Sigmoid colon (tissue), 7 donors: ENCODE measurements around the gene NCS1. TPM values are rescaled to one million over a fixed set of nuclear protein-coding genes. Genes with fewer than 3 reads are reported as not detected.

Experiments used
- DNase-seq: peaks from one replicate; pipeline ENCODE4 v3.0.0-alpha.2; 2019
- H3K27ac ChIP-seq, 4 donors: fragments of 200-600 bp; sonication (generic); one replicate each; pipeline ENCODE4 v1.5.1; 2016 to 2019; ENCODE audit warnings: mild to moderate bottlenecking in 1 of 4
- H3K27me3 ChIP-seq, 3 donors: fragments of 200-600 bp; sonication (generic); one replicate each; pipeline ENCODE4 v1.5.1; 2019; ENCODE audit warnings: mild to moderate bottlenecking in 1 of 3
- H3K36me3 ChIP-seq, 4 donors: fragments of 200-600 bp; sonication (generic); one replicate each; pipeline ENCODE4 v1.5.1; 2016 to 2019
- H3K4me1 ChIP-seq, 4 donors: fragments of 200-600 bp; sonication (generic); one replicate each; pipeline ENCODE4 v1.5.1; 2017 to 2019
- H3K4me3 ChIP-seq, 4 donors: fragments of 200-600 bp; sonication (generic); one replicate each; pipeline ENCODE4 v1.5.1; 2017 to 2019; ENCODE audit warnings: mild to moderate bottlenecking in 2 of 4, moderate library complexity in 1 of 4
- H3K9me3 ChIP-seq, 4 donors: fragments of 200-600 bp in 3 of 4; sonication (generic) in 3 of 4; one replicate each; pipeline versions ENCODE4 v1.5.1 to v1.6.1; 2013 to 2019
- CTCF ChIP-seq, 4 experiments: fragments of 450-650 bp in 3 of 4; fragments of 200-600 bp in 1 of 4; IDR thresholded peaks; one replicate each; pipeline ENCODE4 v1.5.1; 2016 to 2019; ENCODE audit warnings: antibody characterized with exemption in 4 of 4, mild to moderate bottlenecking in 3 of 4, moderate library complexity in 2 of 4
- EP300 ChIP-seq, 4 donors: sonication (generic); formaldehyde crosslinking; IDR thresholded peaks; one replicate each; pipeline ENCODE4 v1.6.1; 2017; ENCODE audit warnings: antibody characterized with exemption in 4 of 4
- POLR2A ChIP-seq, 2 donors: fragments of 450-650 bp; IDR thresholded peaks; one replicate each; pipeline ENCODE4 v1.6.1; 2016; ENCODE audit warnings: antibody characterized with exemption in 2 of 2, mild to moderate bottlenecking in 2 of 2, moderate library complexity in 2 of 2
- POLR2AphosphoS5 ChIP-seq, 4 donors: sonication (generic); formaldehyde crosslinking; IDR thresholded peaks; one replicate each; pipeline ENCODE4 v1.6.1; 2017; ENCODE audit warnings: antibody characterized with exemption in 4 of 4
- WGBS, 2 donors: extraction: QIAGEN DNeasy Blood & Tissue Kit; methylation state at CpG; one replicate each; pipeline ENCODE4 v1.1.7; 2013; 5-methylcytosine and 5-hydroxymethylcytosine counted together
- intact Hi-C: fragments of 100-400 bp; cut with DNase I; formaldehyde crosslinking; loops from one replicate; pipeline ENCODE4 v1.15.1; 2023
- polyA plus RNA-seq, 3 donors: library from polyadenylated mRNA; stranded (reverse); fragments of 200-250 nt; gene quantifications; one replicate each; pipeline ENCODE4 v1.2.3, GENCODE V29; 2013
- total RNA-seq, 4 donors: library from RNA; depleted of rRNA; stranded (reverse); fragments of >200 nt; gene quantifications; one replicate each; pipeline ENCODE4 v1.1.0, GENCODE V29; 2016
- donor health status: healthy with polysubstance abuse.
- donor health status: Bipolar disorder and iron deficiency.
- donor health status: healthy.

The NCS1 gene
- total and polyA plus RNA-seq, 7 donors = 0.69 to 133 (median 78.5) TPM

GRCh38 chr9:130230631-130231030 lies 58.4 kb downstream of the NCS1 start:
- Histone ChIP-seq H3K27ac (peak overlapping the region in 2 of 4 donors; percentile 29 to 92), H3K36me3 (peaks cover 31 to 85% (median 44%) of the 10 kb centered on the region in 4 donors), H3K4me1 (peaks cover 3 to 11% (median 8%) of the 10 kb centered on the region in 4 donors), H3K4me3 (no peak overlapping the region), H3K9me3 (peaks cover 0 to 7% (median 4%) of the 10 kb centered on the region in 4 donors), H3K27me3 (no peaks in the 10 kb centered on the region)
- intact Hi-C loops = no loop called here
- 30 to 58% methylated on average over 1 of the region's 1 CpG for WGBS, 2 donors
- DNase-seq = no peak
- TF ChIP-seq EP300 (IDR thresholded peaks at IDR 0.05) (no peak), POLR2A (IDR thresholded peaks at IDR 0.05) (no peak), POLR2AphosphoS5 (IDR thresholded peaks at IDR 0.05) (no peak), CTCF (IDR thresholded peaks at IDR 0.05) (no peak)

- WGBS, 2 donors = 85 to 90% methylated on average over 27 of the region's 27 CpGs
These were observed 60.8 kb downstream of the NCS1 start for GRCh38 chr9:130232899-130233586.

GRCh38 chr9:130233587-130233945 lies 61.4 kb downstream of the NCS1 start:
- H3K4me1 ChIP-seq = peaks cover 3 to 40% (median 35%) of the 10 kb centered on the region in 4 donors
- H3K36me3 ChIP-seq = peaks cover 9 to 55% (median 22%) of the 10 kb centered on the region in 4 donors
- H3K9me3 ChIP-seq = no peaks in the 10 kb centered on the region
- no peak for TF ChIP-seq POLR2A (IDR thresholded peaks at IDR 0.05)
- TF ChIP-seq EP300 (IDR thresholded peaks at IDR 0.05) = no peak
- TF ChIP-seq POLR2AphosphoS5 (IDR thresholded peaks at IDR 0.05) = no peak
- TF ChIP-seq CTCF (IDR thresholded peaks at IDR 0.05) = no peak
- no peaks in the 10 kb centered on the region for H3K27me3 ChIP-seq
- H3K4me3 ChIP-seq = no peak overlapping the region
- intact Hi-C loops = no loop called here
- DNase-seq = no peak
- H3K27ac ChIP-seq = peak overlapping the region in 3 of 4 donors; percentile 75 to 92 (median 83)
- WGBS, 2 donors = 93 to 95% methylated on average over 8 of the region's 8 CpGs

More at GRCh38 chr9:130232899-130233586, 60.8 kb downstream of the NCS1 start:
- no peak overlapping the region for H3K4me3 ChIP-seq
- TF ChIP-seq EP300 (IDR thresholded peaks at IDR 0.05) = no peak
- no peak for TF ChIP-seq CTCF (IDR thresholded peaks at IDR 0.05)
- TF ChIP-seq POLR2A (IDR thresholded peaks at IDR 0.05) = no peak
- no peak for TF ChIP-seq POLR2AphosphoS5 (IDR thresholded peaks at IDR 0.05)
- peaks cover 3 to 35% (median 31%) of the 10 kb centered on the region in 4 donors for H3K4me1 ChIP-seq
- DNase-seq = peak; percentile 61
- H3K27ac ChIP-seq = peak overlapping the region; percentile 46 to 92 (median 79)
- H3K36me3 ChIP-seq = peaks cover 9 to 60% (median 24%) of the 10 kb centered on the region in 4 donors
- no peaks in the 10 kb centered on the region for H3K27me3 ChIP-seq
- peaks cover 0 to under 1% (median under 1%) of the 10 kb centered on the region in 4 donors for H3K9me3 ChIP-seq
- intact Hi-C loops = no loop called here

- Histone ChIP-seq H3K9me3 (no peaks in the 10 kb centered on the region), H3K4me3 (no peak overlapping the region), H3K36me3 (peaks cover 4 to 45% (median 16%) of the 10 kb centered on the region in 4 donors), H3K27ac (peak overlapping the region; percentile 75 to 92 (median 82)), H3K4me1 (peaks cover 0 to 41% (median 35%) of the 10 kb centered on the region in 4 donors), H3K27me3 (no peaks in the 10 kb centered on the region)
- intact Hi-C loops = loop anchor here (5.0 kb wide), 2 partner anchors 42 to 352 kb away; no protein-coding TSS in a partner anchor
- peak; percentile 61 for DNase-seq
- TF ChIP-seq POLR2AphosphoS5 (IDR thresholded peaks at IDR 0.05) (no peak), EP300 (IDR thresholded peaks at IDR 0.05) (no peak), CTCF (IDR thresholded peaks at IDR 0.05) (no peak), POLR2A (IDR thresholded peaks at IDR 0.05) (no peak)
- WGBS, 2 donors = 89 to 94% methylated on average over 26 of the region's 26 CpGs
These were observed 62.4 kb downstream of the NCS1 start for GRCh38 chr9:130234340-130235260.
